Glomerular endothelial cell (primary cell): ENCODE data around the gene DEPP1. TPM values are rescaled to one million over a fixed set of nuclear protein-coding genes. Genes with fewer than 3 reads are reported as not detected.
"Not testable (repeated sequence)": the region's sequence is repeated elsewhere in the genome, so short reads cannot be mapped to it uniquely, and the experiment has no call there.

Source experiments
- DNase-seq: peaks from one replicate; pipeline ENCODE4 v3.0.0-alpha.2; 2011; ENCODE audit warnings: low read depth, low spot score; ENCODE audit errors: extremely low read depth
- total RNA-seq: library from RNA; depleted of rRNA; stranded (reverse); fragments of >200 nt; gene quantifications from 2 replicates; pipeline ENCODE4 v1.2.3, GENCODE V29; 2015

The DEPP1 gene, protein sequence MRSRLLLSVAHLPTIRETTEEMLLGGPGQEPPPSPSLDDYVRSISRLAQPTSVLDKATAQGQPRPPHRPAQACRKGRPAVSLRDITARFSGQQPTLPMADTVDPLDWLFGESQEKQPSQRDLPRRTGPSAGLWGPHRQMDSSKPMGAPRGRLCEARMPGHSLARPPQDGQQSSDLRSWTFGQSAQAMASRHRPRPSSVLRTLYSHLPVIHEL
- 156 and 628 TPM in 2 replicates for total RNA-seq

DNA sequence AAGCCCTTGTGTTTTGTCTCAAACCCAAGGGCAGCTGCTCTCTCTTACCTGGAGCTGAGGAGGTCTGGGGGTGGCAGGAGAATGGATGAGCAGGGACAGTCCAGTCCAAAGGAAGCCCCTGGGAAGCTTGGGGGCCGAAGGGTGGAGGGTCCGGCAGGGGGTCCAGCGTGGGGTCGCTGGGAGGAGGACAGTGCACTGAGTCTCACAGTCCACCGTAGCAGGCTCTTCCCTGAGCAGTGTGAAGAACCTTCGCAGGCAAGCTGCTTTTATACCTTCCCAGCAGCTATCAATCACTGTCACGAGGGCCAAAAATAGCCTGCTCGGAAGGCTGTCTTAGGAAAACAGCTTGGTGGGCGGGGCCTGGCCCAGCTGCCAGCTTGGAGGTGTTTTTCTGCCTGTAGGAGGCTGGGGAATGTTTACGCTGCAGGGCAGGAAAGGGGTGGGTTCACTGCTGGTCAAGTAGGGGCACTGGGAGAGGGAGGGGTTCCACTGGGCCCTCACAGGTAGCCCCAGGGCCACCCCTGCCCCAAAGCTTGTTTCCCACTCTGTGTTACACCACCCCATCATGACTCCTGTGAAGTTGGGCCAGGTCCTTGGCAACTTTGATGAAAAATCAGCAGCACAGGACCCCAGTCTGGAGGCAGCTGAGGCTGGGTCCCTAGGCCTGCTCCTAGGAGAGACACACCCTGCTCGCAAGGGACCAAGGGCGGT is at the start of gene DEPP1:
TSS of gene DEPP1 (minus strand) at position 240 of the 711 bp plus-strand sequence. CDS start 779 bp downstream, outside the sequence.
- DNase-seq = peak; percentile 95

DNA sequence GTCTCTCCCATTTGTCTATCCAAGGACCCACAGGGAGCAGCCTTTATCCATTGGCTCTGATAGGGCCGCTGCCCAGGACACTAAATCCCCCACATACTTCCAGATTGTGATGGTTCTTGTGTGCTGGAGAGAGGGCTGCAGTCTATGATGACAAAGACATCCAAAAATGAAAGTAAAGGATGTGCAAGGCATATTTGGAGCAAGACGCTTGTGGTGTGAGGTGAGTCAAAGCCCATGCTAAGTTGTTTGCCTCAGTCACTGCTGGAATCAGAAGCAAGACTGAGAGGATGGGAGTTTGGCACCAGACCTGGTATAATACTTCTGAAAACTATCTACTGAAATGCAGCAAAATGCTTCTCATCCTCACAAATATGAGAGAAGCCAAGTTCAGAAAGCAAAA is 44.8 kb upstream of the DEPP1 start:
- DNase-seq = no peak

DNA sequence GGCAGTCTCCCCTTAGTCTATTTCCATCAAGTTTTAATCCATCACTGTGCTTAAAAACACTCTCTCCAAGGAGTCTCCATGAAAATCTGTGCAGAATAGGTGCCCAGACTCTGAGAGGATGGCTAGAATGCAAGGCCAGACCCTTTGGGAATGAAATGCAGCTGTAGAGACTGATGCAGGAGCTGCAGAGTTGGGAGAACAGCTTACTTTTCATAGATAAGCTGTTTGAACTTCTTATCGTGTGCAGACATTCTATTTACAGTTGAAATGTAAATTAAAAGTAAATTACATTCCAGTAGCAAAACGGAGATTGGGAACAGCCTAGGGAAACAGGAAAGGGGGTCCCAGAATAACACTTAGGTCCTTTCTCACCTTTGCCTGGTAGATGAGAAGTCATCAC is 37.0 kb upstream of the DEPP1 start:
- no peak for DNase-seq

GRCh38 chr10:45014557-45014956 is 35.9 kb upstream of the DEPP1 start:
- not testable (repeated sequence) for DNase-seq

DNA sequence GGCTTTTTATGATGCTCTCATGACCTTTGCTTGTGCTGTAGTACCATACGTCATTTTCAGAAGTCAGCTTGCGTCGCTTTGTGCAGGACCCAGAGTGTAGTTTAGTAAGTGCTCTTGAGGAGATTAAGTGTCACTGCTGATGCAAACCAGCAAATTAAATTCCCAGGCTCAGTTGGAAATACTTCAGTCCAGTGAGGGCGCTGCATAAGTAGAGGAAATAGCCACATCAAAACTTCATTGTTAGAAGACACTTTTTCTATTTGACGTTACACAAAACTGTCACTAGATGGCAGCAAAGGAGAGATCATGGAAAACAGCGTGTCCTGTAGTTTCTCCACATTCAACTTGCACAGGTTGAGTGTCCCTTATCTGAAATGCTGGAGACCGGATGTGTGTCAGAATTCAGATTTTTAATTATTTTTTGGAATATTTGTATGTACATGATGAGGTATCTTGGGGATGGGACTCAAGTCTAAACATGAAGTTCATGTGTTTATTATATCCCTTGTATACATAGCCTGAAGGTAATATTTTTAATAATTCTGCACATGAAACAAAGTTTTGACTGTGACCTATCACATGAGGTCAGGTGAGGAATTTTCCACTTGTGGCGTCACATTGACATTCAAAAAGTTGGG is 30.0 kb upstream of the DEPP1 start:
- DNase-seq = peak; percentile 89

DNA sequence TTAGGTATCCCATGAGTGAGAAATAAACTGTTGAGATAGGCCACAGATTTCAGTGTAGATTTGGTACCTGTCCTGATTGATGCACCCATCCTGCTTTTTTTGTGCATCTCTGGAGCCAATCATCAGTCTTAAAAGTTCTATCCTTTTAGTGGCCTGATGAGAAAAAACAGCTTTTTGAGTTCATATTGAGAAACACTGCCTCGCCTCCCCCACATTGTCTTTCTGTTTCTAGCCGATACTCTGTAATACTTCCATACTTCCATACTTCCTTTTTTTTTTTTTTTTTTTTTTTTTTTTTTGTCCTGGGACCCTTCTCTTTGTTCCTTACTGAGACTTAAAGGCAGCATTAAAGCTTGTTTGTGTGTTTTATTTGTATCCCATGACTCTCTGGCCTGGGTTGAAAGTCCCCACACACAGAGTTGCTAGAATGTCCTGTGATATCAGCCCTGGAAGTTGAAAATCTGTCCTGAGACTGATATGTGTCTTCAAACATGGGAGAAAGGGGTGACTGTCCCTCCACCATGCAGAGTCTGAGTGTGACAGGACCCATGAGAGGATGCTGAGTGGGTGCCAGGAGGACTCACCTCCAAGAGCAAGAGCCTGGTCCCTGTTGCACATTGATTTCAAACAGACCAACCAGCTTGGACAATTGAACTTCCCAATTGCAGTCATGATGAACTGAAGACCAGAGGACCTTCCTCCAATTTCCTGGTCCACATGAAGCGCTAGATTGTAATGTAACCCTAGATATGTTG is 27.8 kb upstream of the DEPP1 start:
- DNase-seq = no peak

DNA sequence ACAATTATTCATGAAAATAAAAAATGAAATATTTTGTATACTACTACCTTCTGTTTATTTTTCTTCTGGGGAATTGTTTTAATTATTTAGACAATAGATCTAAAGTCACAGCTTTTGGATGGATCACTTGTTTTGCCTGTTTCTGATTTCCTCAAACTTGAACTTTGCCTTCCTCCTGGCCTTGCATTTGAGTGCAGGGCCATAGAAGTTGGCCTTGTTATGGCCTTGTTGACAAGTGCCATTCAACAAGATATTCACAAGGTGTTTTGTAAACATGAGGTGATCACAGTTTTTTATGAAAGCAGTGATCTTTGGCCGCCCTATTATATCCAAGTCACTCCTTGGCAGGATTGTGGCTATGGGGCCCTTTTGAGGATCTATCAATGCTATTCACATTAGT is 26.7 kb upstream of the DEPP1 start:
- DNase-seq = no peak

- no peak for DNase-seq
Measured at GRCh38 chr10:45004661-45005060, 26.1 kb upstream of the DEPP1 start.

- DNase-seq = no peak
Measured at GRCh38 chr10:45003432-45004000, 24.9 kb upstream of the DEPP1 start.

- peak; percentile 84 for DNase-seq
Measured at GRCh38 chr10:45001381-45002148, 23.0 kb upstream of the DEPP1 start.

GRCh38 chr10:45000752-45001380 is 22.3 kb upstream of the DEPP1 start, which contains the start of gene ZNF22:
ZNF22 (plus strand) TSS chr10:45000923; CDS start chr10:45003369, 2,446 bp downstream.
- DNase-seq = no peak

DNA sequence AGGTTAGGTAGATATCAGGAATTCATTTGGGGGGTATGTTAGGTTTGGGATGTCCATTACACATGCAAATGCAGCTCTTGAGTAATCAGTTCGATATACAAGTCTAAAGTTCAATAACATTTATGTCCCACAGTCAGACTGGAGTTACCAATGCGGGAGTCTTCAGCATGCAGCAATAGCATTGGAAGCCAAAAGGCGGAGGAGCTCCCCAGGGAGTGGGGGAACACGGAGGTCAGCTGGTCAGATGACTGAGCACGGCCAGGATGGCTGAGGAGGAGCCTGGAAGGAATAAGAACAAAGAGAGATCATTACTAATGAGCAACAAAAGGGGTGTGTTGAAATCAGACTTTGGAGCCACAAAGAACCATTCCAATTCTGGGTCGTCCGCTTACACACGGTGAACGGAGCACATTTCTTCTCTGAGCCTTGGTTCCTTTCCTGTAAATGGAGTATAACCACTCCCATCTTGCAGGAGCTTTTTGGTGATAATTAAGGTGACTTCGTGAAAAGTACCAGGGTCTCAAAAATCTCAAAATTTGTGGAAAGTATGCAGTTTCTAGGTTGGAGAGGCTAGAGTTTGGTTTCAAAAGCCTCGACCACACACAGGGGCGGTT is 21.6 kb upstream of the DEPP1 start:
- DNase-seq = no peak

GRCh38 chr10:44998146-44998631 is 19.6 kb upstream of the DEPP1 start:
- no peak for DNase-seq

DNA sequence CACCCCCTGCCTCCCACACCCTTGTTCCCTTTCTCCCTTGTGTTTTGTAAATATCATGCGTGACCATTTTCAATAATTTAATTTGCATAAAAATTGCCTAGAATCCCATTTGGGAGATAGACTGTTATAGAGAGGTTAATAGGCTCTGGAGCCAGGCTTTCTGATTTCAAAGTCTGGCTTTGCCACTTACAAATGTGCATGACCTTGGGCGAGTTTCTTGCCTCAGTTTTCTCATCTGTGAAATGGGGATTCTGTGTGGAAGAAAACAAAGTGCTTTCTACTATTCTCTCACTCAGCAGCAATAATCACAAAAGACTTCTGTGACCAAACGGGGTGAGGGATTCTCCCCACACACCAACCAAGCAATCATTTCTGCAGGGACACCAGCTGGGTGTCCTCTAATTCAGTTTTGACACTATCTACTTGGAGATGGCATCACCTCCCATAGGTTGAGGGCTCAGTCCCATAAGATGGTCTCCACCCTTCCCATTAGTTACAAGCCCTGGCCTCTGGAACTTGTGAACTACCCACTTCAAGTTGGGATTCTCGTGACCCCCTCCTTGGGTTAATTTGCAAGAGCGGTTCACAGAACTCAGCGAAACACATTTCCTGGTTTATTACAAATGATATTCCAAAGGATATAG is 18.6 kb upstream of the DEPP1 start:
- DNase-seq = no peak

GRCh38 chr10:44995914-44996669 is 17.5 kb upstream of the DEPP1 start:
- DNase-seq = peak; percentile 89

GRCh38 chr10:44995581-44995913 is 16.9 kb upstream of the DEPP1 start:
- DNase-seq = no peak

- DNase-seq = no peak
Measured at GRCh38 chr10:44994752-44995530, 16.3 kb upstream of the DEPP1 start.
